Gastroesophageal sphincter (tissue), 4 donors: Measurements from ENCODE around the gene TBC1D14. TPM values are rescaled to one million over a fixed set of nuclear protein-coding genes. Genes with fewer than 3 reads are reported as not detected.

ENCODE experiments used
- ATAC-seq: fragments of 150-250 bp; one replicate; pipeline ENCODE4 v1.9.1; 2016; ENCODE audit warnings: mild to moderate bottlenecking, moderate library complexity
- H3K27ac ChIP-seq, 4 donors: fragments of 200-600 bp; sonication (generic) in 3 of 4; 1 replicate in 3 of 4; 2 replicates in 1 of 4; pipeline ENCODE4 v1.5.1; 2016 to 2019
- H3K27me3 ChIP-seq: fragments of 200-600 bp; sonication (generic); one replicate; pipeline ENCODE4 v1.5.1; 2019
- H3K36me3 ChIP-seq, 2 donors: fragments of 200-600 bp; sonication (generic); one replicate each; pipeline ENCODE4 v1.5.1; 2019; ENCODE audit warnings: control low read depth in 1 of 2
- H3K4me1 ChIP-seq, 3 donors: fragments of 200-600 bp; sonication (generic); 1 replicate in 2 of 3; 2 replicates in 1 of 3; pipeline ENCODE4 v1.5.1; 2016 to 2019; ENCODE audit warnings: control low read depth in 2 of 3
- H3K4me3 ChIP-seq, 2 donors: fragments of 200-600 bp; sonication (generic); one replicate each; pipeline ENCODE4 v1.5.1; 2019; ENCODE audit warnings: mild to moderate bottlenecking in 1 of 2, moderate library complexity in 1 of 2
- H3K9me3 ChIP-seq, 3 donors: fragments of 200-600 bp; sonication (generic); one replicate each; pipeline ENCODE4 v1.5.1; 2017 to 2019; ENCODE audit warnings: control low read depth in 2 of 3
- CTCF ChIP-seq, 4 experiments: fragments of 200-600 bp in 2 of 4; fragments of 450-650 bp in 2 of 4; sonication (generic) in 1 of 4; IDR thresholded peaks; one replicate each; pipeline ENCODE4 v1.5.1; 2017 to 2019; ENCODE audit warnings: antibody characterized with exemption in 4 of 4, mild to moderate bottlenecking in 2 of 4, moderate library complexity in 2 of 4
- EP300 ChIP-seq: sonication (generic); formaldehyde crosslinking; IDR thresholded peaks from one replicate; pipeline ENCODE4 v1.6.1; 2017; ENCODE audit warnings: antibody characterized with exemption, mild to moderate bottlenecking
- POLR2A ChIP-seq, 2 donors: fragments of 450-650 bp; IDR thresholded peaks; one replicate each; pipeline ENCODE4 v1.6.1; 2017; ENCODE audit warnings: antibody characterized with exemption in 2 of 2, mild to moderate bottlenecking in 2 of 2, moderate library complexity in 1 of 2
- POLR2AphosphoS5 ChIP-seq: sonication (generic); formaldehyde crosslinking; IDR thresholded peaks from one replicate; pipeline ENCODE4 v1.6.1; 2017; ENCODE audit warnings: antibody characterized with exemption
- WGBS, 2 donors: methylation state at CpG; one replicate each; pipeline ENCODE4 v1.1.5; 2018; ENCODE audit warnings: low coverage in 1 of 2; 5-methylcytosine and 5-hydroxymethylcytosine counted together
- total RNA-seq, 4 donors: library from RNA; depleted of rRNA; stranded (reverse); fragments of >200 nt; gene quantifications; one replicate each; pipeline ENCODE4 v1.1.0, GENCODE V29; 2016

Gene TBC1D14
- total RNA-seq, 4 donors from 2014 or later: 42.5 to 54.2 (median 45.0) TPM

GRCh38 chr4:6874981-6875380, 34.6 kb upstream of the TBC1D14 start:
- Histone ChIP-seq H3K4me3 (no peak overlapping the region), H3K27me3 (no peaks in the 10 kb centered on the region), H3K9me3 (no peaks in the 10 kb centered on the region), H3K27ac (no peak overlapping the region), H3K36me3 (peaks cover 0 to 87% of the 10 kb centered on the region in 2 donors), H3K4me1 (peaks cover 0 to 38% (median 0%) of the 10 kb centered on the region in 3 donors)
- TF ChIP-seq POLR2A (IDR thresholded peaks at IDR 0.05) (no peak), EP300 (no peak), POLR2AphosphoS5 (no peak), CTCF (IDR thresholded peaks at IDR 0.05) (no peak)
- WGBS, 2 donors: 86 to 90% methylated on average over 2 to 3 of the region's 4 CpGs
- no peak for ATAC-seq

- peaks cover 0 to 34% (median 0%) of the 10 kb centered on the region in 3 donors for H3K4me1 ChIP-seq
- peak; percentile 62 for ATAC-seq
- peaks cover 0 to 91% of the 10 kb centered on the region in 2 donors for H3K36me3 ChIP-seq
- no peak overlapping the region for H3K27ac ChIP-seq
- H3K9me3 ChIP-seq: no peaks in the 10 kb centered on the region
- no peak overlapping the region for H3K4me3 ChIP-seq
- no peaks in the 10 kb centered on the region for H3K27me3 ChIP-seq
- WGBS, 2 donors: no CpG with 5 or more reads among the region's 4 CpGs
- TF ChIP-seq POLR2AphosphoS5 (no peak), POLR2A (IDR thresholded peaks at IDR 0.05) (no peak), CTCF (IDR thresholded peaks at IDR 0.05) (no peak), EP300 (no peak)
Observed at GRCh38 chr4:6875431-6875831, 34.2 kb upstream of the TBC1D14 start.

GRCh38 chr4:6876440-6876839, 33.2 kb upstream of the TBC1D14 start:
- Histone ChIP-seq H3K4me1 (peaks cover 0 to 31% (median 0%) of the 10 kb centered on the region in 3 donors), H3K4me3 (no peak overlapping the region), H3K27ac (no peak overlapping the region), H3K36me3 (peaks cover 0 to 96% of the 10 kb centered on the region in 2 donors), H3K9me3 (no peaks in the 10 kb centered on the region), H3K27me3 (no peaks in the 10 kb centered on the region)
- no peak for TF ChIP-seq POLR2A (IDR thresholded peaks at IDR 0.05)
- no peak for TF ChIP-seq CTCF (IDR thresholded peaks at IDR 0.05)
- no peak for TF ChIP-seq EP300
- TF ChIP-seq POLR2AphosphoS5: no peak
- 51 to 72% methylated on average over 3 to 5 of the region's 5 CpGs for WGBS, 2 donors
- ATAC-seq: no peak

- H3K36me3 ChIP-seq: peaks cover 0 to 96% of the 10 kb centered on the region in 2 donors
- no peaks in the 10 kb centered on the region for H3K9me3 ChIP-seq
- TF ChIP-seq CTCF (IDR thresholded peaks at IDR 0.05) (no peak), POLR2AphosphoS5 (no peak)
- WGBS, 2 donors: 85 to 86% methylated on average over 6 to 8 of the region's 14 CpGs
- H3K27me3 ChIP-seq: no peaks in the 10 kb centered on the region
- no peak overlapping the region for H3K27ac ChIP-seq
- no peak overlapping the region for H3K4me3 ChIP-seq
- H3K4me1 ChIP-seq: peaks cover 0 to 31% (median 0%) of the 10 kb centered on the region in 3 donors
- ATAC-seq: no peak
Observed at GRCh38 chr4:6877067-6877466, 32.6 kb upstream of the TBC1D14 start.

- WGBS, 2 donors: 66 to 78% methylated on average over 2 to 11 of the region's 11 CpGs
- Histone ChIP-seq H3K27ac (no peak overlapping the region), H3K4me3 (no peak overlapping the region), H3K36me3 (peaks cover 0 to 96% of the 10 kb centered on the region in 2 donors), H3K27me3 (no peaks in the 10 kb centered on the region), H3K4me1 (peaks cover 0 to 26% (median 0%) of the 10 kb centered on the region in 3 donors), H3K9me3 (no peaks in the 10 kb centered on the region)
- TF ChIP-seq CTCF (IDR thresholded peaks at IDR 0.05) (no peak), POLR2A (IDR thresholded peaks at IDR 0.05) (no peak), POLR2AphosphoS5 (no peak), EP300 (no peak)
- no peak for ATAC-seq
Observed at GRCh38 chr4:6878451-6879059, 31.1 kb upstream of the TBC1D14 start.
